K562 (cell line): Measurements from ENCODE around the gene ERC2.

Experiments used
- EP300 ChIP-seq: IDR thresholded peaks from 2 replicates; pipeline ENCODE4 v1.6.1; 2012; ENCODE audit warnings: low read length, improper control_type of control experiment
- JUN ChIP-seq, 2 experiments: sonication (generic) in 1 of 2; formaldehyde crosslinking in 1 of 2; IDR thresholded peaks; 2 replicates each; pipeline versions ENCODE4 v1.6.1 to v1.8.0; 2012 to 2022; ENCODE audit warnings: borderline replicate concordance in 2 of 2, mild to moderate bottlenecking in 2 of 2, improper control_type of control experiment in 1 of 2, low read depth in 1 of 2, low read length in 1 of 2, missing genetic modification reagents in 1 of 2
- NR2F6 ChIP-seq: fragments of 450-650 bp; formaldehyde crosslinking; IDR thresholded peaks from 2 replicates; pipeline ENCODE4 v1.4.0; 2020; ENCODE audit warnings: mild to moderate bottlenecking
- SMARCE1 ChIP-seq: fragments of 450-650 bp; IDR thresholded peaks from 2 replicates; pipeline ENCODE4 v1.7.1; 2016; ENCODE audit warnings: mild to moderate bottlenecking

DNA sequence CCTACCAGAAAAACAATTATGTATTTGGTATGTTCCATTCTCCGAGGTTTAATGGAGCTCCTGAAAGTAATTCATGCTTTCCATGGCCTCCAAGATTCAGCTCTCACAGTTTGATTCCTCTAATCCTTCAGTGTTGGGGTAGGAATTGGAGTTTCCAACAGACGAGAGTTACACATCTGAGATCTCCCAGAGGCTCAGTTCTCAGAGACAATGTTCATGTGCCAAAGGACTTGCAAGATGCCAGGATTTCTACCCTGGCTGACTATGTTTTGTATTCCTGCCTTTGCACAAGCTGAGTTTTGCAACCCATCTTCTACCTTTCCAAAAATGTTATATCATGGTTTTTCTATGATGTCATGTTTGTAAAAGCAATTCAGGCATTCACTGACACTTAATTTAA is 322.9 kb downstream of the ERC2 start:
- TF ChIP-seq NR2F6 (CRISPR knock-in tag) = no peak
- TF ChIP-seq JUN (IDR thresholded peaks at IDR 0.05; ENCODE audit: borderline replicate concordance, low read depth, low read length) = no peak
- TF ChIP-seq JUN (CRISPR knock-in tag; IDR thresholded peaks at IDR 0.05; ENCODE audit: borderline replicate concordance) = no peak
- TF ChIP-seq EP300 = no peak
- TF ChIP-seq SMARCE1 = no peak
